Urothelium cell line (cell line): Measurements from ENCODE around the gene TMEM229B.

ENCODE experiments used
- DNase-seq: peaks from one replicate; pipeline ENCODE4 v3.0.0; 2011; ENCODE audit warnings: low spot score, mixed read lengths
- FAIRE-seq: peaks from 2 replicates; lab custom pipeline; 2011; peaks lifted over from hg19 to GRCh38; lab: Jason Lieb, UNC

Gene TMEM229B

DNA sequence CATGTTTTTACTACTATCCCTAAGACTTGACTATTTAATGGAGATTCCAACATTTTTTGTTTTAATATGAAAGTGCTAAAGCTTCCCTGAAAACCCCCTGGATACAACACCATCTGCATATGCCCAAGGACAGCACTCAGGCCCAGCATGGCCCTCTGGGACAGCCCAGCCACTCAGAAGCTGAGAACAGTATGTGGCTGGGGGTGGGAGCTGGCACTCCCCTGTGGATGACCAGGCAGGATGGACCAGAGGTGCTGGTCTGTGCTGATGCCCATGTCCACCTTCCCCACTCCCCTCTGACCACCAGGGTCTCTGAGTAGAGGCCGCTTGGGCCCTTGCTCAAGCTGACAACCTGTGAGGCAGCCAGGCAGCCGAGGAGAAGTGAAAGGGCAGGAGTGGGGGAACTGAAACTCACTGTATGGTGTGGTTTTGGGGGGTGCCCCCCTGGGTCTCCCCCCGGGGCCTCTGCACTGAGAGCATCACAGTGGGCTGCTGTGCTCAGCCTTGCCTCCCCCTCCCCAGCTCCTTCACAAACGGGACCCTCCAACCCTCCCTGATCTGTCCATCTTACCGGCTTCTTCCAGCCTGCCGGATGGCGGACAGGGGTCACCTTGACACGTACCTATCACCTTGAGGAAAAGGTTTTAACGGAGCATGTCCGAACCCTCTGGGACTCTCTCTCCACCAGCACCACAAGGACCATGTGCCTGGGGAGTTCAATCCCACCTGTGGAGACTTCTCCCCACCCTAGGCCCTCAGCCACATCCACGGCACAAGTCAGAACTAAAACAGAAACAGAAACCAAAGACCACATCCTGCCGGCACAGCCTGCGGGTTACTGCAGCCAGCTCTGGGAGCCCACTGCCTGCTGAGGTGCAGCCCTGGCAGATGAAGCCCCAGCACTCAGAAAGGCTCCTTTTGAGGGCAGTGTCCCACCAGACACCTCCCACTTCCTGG, at the start of gene TMEM229B:
TMEM229B (minus strand) TSS at position 785 of the 957 bp plus-strand sequence. CDS start 14,798 bp downstream, outside the sequence.
- FAIRE-seq (no peak), DNase-seq (peak; percentile 68)

DNA sequence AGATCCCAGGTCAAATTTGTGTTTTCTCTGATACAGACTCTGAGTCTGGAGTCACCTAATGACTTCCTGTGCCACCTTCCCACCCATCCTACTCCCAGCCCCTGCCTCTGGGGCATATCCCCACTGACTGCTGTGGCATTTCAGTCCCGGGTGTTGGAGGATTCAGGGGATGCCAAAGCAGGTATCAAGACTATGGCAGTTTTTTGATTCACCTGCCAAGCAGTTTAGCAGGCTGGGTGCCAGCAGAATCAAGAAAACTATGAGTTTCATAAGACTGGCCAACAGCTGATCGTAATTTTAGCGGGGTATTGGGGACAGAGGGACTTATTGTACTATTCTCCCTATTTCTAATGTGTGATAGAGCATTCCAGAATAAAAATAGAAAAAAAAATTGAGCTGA, 49.2 kb upstream of the TMEM229B start:
- FAIRE-seq, result no peak
- no peak for DNase-seq

DNA sequence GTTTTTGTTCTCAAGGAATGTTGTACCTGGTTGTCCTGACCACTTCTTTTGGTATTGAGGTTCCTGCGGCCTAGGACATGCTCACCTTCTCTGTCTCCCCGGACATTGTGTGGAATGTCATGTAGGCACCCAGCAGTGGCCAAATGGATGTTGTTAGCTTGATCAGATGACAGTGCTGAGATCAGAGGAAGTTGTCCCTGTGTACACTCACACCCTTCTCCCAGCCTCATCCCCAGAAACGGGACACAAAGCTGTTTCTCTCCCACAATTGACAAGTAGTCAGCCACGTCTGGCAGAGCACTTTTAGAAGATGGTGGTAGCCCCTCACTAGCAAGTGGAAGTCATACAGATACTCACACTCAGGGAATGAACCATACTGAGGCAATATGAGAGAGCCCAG, 47.6 kb upstream of the TMEM229B start:
- no peak for DNase-seq

GRCh38 chr14:67533754-67534085, 45.2 kb upstream of the TMEM229B start:
- DNase-seq, result no peak
- FAIRE-seq, result no peak

More for the DNA sequence above, 47.6 kb upstream of the TMEM229B start:
- FAIRE-seq, result peak; percentile 81

GRCh38 chr14:67532998-67533753, 44.7 kb upstream of the TMEM229B start, which contains the start of gene PLEKHH1:
TSS of gene PLEKHH1 (plus strand) at chr14:67533290. CDS start at chr14:67541868, 8,578 bp downstream.
- peak; percentile 97 for FAIRE-seq
- peak; percentile 99 for DNase-seq

DNA sequence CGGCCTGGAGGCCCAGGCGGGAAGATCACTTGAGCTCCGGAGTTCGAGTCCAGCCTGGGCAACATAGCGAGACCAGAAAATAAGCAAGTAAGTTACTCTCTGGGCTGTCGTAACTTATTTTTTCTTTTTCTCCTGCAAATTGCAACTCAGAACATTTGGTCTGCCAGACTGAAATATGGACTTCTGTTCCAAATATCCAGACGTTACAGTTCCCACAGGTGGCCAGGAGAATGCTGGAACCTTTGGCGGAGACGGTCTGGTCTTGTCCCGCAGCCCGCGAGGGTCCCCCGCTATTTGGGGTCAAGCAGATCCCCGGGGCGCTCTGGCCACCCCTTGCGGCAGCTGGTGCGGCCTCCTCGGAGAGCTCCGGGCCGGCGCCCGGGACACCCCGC, 44.1 kb upstream of the TMEM229B start:
- FAIRE-seq (no peak), DNase-seq (no peak)

GRCh38 chr14:67529947-67530935, 41.7 kb upstream of the TMEM229B start:
- DNase-seq (no peak), FAIRE-seq (no peak)

DNA sequence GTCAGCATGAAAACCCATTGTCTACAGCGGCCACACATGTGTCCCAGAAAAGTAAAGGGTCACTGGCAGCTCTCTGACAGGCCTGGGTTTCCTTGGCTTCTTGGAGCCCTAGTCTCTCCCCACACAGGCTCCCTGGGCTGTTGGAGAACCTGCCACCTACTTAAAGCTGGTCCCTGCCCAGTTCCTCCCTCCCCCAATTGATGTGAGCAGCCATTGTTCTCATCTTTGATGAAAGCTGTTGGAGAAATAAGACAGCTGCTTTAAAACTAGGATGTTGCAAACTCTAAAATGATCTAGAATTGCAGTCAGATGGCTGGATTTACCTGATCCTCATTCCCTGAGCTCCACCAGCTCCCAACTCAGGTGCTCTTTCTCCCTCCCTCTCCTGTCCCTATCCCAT, 39.8 kb upstream of the TMEM229B start:
- FAIRE-seq (no peak), DNase-seq (no peak)

DNA sequence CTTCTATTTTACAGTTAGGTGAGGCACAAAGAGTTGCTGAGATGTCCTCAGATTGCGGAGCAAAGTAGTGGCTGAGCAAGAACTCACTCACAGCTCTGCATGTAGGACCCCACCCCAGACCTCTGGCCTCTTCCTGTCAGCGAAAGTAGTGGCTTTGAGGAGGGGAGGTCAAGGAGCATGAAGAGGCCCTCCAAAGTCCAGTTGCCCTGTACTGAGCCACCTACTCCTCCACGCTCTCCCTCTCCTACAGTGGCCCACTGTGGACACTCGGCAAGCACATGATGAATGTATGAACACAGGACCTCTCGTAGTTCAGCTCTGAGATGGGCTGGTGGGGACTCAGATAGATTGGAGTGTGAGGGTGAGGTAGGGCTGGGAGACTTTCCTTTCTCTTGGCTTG, 39.2 kb upstream of the TMEM229B start:
- peak; percentile 95 for FAIRE-seq
- no peak for DNase-seq

GRCh38 chr14:67526676-67527459, 38.3 kb upstream of the TMEM229B start:
- peak; percentile 97 for FAIRE-seq

DNA sequence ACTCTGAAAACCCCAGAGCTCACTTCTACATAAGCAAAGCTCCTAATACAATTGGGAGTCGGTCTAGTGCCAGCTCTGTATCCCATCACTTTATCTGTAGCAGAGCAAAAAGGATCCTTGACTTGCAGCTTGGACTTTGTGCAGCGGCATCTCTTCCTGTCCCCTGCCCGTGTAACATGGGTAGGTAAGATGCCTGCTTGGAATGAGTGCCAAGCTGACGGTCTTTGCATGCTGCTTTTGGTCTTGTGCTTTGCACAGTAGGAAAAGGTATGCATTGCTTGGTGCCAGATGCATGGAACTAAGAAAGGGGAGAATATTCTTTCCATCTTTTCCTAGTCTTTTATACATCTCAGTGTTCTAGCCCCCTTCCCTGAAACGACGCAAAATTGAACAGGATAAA, 37.7 kb upstream of the TMEM229B start:
- DNase-seq (no peak), FAIRE-seq (no peak)

More at GRCh38 chr14:67526676-67527459, 38.3 kb upstream of the TMEM229B start:
- peak; percentile 83 for DNase-seq

- DNase-seq, result no peak
- FAIRE-seq, result no peak
Observed at GRCh38 chr14:67525389-67525788, 36.9 kb upstream of the TMEM229B start.

DNA sequence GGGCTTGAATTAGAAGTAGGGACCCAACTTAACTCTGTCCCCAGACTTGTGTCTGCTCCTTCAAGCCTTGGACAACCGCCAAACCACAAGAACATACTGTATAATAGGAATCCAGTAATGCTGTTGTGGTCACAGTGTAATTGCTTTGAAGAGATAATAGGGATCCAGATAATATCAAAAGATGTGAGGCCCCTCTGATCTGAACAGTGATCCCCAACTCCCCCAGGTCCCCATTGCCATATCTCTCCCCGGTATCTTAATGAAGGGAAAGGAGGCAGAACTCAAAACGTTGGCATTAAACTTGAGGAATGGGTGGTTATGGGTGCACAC, 36.1 kb upstream of the TMEM229B start:
- FAIRE-seq, result peak; percentile 20

DNA sequence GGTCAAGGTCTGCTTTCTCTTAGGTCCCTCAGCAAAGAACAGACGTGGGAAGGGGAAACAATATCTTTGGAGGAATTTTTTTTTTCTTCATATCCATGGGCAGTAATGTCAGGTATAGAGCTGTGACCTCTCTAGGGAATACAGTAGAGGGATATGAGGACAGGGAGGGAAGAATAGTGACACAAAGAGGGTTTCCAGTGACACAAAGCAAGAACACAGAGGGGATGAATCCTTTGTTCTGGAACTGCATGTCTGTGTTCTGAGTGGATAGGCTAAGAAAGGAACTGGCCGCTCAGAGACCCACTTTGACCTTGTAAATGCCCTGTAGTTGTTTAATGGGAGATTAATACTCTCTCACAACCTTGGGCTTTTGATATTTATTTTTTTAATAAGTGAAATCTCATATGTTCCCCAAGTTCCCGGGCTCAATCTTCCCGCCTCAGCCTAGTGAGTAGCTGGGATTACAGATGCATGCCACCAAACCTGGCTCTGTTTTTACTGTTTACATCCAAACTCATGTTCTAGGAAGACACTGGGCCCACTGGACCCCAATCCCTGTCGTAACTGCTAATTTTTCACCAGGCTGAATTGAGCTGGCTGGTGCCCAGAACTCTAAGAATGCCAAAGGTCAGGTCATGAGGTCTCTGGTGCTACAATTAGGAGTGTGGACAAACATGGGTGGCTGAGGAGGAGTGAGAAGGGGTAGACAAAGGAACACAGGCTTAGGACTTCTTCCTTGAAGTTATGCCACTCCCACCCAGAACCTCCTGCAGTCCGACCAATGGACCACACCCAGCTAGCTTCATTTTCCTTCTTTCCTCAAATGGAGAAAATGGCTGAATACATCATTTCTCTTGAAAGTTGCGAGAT, 35.5 kb upstream of the TMEM229B start:
- FAIRE-seq (peak; percentile 61), DNase-seq (no peak)

More for the DNA sequence above, 36.1 kb upstream of the TMEM229B start:
- DNase-seq, result no peak

DNA sequence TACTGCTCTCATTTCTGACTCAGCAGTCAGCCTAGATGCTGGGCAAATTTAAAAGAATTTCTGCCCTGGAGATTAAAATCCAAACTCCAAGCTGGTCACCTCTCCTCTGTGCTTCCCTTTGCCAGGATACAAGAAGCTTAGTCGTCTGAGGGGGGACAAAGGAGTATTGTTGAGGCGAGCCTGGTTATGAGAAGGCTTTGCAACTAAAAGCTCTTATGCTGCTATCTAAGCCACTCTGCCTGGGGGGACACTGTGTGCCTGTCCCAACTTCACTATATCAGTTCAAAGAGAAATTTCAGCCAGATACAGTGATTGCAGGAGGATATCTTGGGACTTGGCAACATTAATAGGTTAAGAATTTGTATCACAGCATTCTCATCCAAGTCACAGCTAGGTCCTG, 33.7 kb upstream of the TMEM229B start:
- no peak for DNase-seq
- peak; percentile 44 for FAIRE-seq

GRCh38 chr14:67520482-67520881, 32.0 kb upstream of the TMEM229B start:
- no peak for FAIRE-seq

DNA sequence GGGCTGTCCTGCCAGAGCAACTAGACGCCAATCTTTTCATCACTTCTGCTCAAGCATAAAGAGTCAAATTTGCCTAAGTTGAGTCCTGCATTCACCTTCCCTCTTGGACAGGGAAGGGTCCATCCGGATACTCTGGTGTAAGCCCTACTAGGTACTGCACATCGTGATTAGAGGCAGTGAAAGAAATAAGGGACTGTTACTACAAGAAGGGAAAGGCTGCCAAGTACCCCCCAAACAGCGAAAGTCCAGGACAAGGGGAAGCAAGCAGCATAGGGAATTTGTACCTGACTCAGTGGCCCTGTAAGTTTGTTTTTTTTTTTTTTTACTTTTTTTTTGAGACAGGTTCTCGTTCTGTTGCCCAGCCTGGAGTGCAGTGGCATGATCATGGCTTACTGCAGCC, 30.9 kb upstream of the TMEM229B start:
- DNase-seq, result no peak
- FAIRE-seq, result peak; percentile 46

More at GRCh38 chr14:67520482-67520881, 32.0 kb upstream of the TMEM229B start:
- DNase-seq, result no peak

GRCh38 chr14:67517083-67517482, 28.6 kb upstream of the TMEM229B start:
- no peak for DNase-seq

DNA sequence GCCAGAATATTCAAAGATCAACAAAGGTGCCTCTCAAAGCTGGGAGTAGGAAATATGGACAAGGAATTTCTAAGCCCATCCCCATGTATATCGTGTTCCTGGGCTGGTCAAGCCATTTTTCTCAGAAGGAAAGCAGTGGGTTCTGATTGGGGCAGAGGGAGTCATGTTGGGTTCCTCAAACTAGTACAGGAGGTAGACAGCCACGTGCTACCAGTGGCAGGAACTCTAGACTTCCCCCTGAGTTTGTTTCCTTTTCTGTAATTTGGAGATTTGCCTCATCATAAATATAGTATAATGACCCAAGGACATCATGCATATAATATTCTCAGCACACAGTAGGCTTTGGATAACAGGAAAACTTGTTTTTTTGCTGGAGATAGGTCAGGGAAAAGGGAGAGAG, 28.2 kb upstream of the TMEM229B start:
- no peak for DNase-seq
- FAIRE-seq, result no peak

More at GRCh38 chr14:67517083-67517482, 28.6 kb upstream of the TMEM229B start:
- FAIRE-seq, result peak; percentile 95
